Measurements from ENCODE around the gene RCE1.
A peak's percentile ranks its signal among the peaks of the same experiment; 100 is the strongest.

The RCE1 gene

DNA sequence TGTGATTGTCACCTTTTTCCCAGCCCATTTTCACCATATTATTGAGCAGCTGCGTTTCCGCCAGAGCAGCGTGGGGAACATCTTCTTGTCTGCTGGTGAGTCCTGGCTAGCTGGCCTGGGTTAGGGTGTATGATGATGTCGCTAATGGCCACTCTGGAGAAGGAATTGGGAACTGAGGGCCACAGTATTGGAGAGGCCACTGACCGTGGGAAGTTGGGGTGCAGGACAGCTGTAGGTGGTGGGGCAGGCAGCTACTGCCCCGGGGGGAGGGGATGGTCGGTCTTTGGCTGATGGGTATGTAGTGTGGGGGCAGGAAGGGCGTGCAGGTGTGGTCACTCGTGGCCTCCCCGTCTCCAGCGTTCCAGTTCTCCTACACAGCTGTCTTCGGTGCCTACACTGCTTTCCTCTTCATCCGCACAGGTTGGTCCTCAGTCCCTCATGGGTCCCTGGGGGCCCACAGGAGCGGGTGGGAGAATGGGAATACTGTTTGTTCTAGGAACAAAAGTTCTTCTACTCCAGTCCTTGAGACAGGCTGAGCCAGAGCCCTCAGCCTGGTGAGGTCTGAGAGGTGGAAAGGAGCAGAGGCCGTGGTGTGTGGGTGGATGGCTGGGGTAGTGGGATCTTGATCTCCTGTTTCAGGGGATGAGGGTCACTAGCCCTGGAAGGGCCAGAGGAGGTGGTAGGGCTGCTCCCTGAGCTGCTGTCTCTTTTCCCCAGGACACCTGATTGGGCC, 2.1 kb downstream of the RCE1 start:
- DNase-seq = no peak

DNA sequence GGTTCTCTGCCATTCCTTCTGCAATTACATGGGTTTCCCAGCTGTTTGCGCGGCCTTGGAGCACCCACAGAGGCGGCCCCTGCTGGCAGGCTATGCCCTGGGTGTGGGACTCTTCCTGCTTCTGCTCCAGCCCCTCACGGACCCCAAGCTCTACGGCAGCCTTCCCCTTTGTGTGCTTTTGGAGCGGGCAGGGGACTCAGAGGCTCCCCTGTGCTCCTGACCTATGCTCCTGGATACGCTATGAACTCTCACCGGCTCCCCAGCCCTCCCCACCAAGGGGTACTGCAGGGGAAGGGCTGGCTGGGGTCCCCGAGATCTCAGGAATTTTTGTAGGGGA, 2.6 kb downstream of the RCE1 start:
- DNase-seq = no peak

DNA sequence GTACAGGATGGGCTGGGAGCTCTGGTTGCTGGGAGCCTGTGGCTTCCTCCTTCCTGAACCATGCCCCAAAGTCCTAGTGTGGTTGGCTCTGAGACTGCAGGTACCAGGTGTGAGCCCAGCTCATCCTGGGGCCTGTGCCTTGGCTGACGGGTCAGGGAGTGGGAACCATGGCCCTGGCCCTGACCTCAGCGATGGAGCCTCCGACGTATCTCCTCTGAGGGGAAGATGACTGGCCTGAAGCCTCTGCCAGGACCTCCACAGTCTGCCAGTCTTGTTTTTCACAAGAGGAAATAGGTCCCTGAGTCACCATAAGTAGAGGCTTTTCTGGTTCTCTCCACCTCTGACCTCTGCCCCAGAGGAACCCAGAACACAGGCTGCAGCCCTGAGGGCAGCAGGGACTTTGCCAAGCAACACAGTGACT, 3.4 kb downstream of the RCE1 start:
- DNase-seq = no peak

DNA sequence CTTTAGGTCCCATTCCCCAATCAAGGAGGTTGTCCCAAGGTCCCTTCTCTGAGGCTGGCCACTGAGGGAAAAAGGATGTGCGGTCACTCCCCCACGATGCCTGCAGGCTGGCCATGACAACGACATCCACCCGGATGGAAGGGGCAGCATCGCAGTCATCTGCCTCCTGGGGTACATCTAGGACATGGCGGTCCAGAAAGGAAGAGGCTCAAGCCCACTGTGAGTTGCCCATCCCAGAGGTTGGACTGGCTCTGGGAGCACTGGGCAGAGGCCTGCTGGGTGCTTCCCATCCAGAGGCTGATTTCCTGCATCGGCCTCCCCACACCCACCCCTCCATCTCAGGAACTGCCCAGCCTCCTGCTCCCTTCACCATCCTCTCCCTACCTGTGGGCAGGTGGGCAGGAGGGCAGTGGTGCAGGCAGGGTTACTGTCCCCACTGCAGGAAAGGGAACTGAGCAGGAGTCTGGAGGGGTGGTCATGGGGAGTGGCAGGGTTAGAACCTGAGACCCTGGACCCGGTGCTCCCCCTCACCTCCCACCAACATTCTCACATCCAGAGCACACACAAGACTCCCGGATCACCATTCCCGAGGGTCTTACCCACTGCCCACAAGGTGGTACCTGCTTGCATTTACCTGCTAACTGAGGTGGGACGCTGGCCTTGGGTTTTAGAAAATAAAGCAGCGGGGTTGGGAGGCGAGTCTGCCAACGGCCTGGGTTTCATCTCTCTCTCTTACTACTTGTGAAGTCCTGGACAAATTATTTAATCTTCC, 4.4 kb downstream of the RCE1 start:
- no peak for DNase-seq

DNA sequence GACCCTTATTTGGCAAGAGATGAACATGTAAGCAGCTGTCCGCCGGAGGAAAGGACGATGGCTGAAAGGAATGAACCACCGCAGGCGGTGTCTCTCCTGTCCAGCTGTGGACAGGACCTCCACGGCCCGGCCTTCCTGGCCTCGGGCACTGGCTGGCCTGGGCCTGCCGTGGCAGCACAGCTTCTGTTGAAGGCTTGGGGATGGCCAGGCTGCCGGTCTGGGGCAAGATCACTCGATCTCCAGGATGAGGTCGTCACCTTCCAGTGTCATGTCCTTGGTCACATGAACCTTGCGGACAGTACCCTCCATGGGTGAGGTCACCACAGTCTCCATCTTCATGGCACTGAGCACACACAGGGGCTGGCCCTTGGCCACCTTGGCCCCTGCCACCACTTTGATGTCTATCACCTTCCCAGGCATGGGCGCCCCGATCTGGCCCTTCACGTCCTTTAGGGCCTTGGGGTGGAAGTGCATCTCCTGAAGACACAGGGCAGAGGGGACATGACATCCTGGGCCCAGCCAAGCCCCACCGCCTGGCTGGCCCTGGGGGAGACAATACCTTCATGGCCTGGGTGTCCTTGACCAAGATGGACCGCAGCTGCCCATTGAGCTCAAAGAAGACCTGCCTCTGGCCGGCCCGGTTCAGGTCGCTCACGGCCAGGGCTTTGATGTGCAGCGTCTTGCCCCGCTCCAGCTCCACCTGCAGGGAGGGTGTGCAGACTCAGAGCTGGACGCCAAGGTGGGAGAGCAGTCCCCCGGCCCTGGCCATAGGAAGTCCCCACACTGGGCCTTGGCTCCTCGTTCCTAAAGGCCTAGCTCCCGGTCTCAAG, 5.6 kb downstream of the RCE1 start:
- no peak for DNase-seq

DNA sequence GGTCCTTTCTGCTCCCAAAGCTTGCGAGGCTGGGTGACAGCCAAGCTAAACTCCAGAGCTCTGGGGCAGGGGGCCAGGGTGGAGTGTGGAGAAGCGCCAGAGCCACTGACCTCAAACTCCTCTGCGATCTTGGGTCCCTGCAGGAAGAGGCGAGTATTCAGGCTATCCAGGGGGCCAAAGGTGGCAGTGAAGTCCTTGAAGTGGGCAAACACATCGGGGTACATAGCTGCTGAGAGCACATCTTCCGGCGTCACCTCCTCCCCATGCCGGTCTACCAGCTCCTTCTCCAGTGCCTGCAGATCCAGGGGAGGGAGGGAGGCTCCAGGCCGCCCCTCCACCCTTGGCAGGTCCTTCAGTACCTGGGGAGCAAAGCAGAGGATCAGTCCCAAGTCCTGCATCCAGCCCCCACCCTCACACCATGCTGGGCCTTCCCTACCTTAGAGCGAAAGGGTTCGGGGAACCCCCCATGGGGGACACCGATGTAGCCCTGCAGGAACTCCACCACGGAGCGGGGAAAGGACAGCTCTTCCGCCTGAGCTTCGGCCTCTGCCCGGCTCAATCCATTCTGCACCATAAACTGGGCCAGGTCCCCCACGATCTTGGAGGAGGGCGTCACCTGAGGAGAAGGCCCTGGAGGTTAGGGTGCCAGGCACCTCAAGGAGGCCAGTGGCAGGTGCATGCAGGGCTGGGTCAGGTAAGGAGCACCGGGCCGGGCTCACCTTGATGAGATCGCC, 6.4 kb downstream of the RCE1 start:
- no peak for DNase-seq

DNA sequence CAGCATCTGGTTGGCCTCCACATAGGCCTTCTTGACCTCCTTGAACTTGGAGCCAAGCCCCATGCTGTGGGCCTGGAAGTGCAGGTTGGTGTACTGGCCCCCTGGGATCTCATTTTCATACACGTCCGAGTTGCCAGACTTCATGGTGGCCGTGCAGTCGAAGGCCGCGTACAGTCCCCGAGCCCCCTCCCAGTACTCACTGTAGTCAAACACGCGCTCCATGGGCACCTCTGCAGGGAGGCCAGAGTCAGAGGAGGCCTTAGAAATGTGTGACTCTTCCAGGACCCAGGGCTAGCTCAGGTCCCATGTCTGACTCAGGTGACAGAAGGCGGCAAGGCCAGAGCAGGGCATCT, 7.0 kb downstream of the RCE1 start:
- no peak for DNase-seq

DNA sequence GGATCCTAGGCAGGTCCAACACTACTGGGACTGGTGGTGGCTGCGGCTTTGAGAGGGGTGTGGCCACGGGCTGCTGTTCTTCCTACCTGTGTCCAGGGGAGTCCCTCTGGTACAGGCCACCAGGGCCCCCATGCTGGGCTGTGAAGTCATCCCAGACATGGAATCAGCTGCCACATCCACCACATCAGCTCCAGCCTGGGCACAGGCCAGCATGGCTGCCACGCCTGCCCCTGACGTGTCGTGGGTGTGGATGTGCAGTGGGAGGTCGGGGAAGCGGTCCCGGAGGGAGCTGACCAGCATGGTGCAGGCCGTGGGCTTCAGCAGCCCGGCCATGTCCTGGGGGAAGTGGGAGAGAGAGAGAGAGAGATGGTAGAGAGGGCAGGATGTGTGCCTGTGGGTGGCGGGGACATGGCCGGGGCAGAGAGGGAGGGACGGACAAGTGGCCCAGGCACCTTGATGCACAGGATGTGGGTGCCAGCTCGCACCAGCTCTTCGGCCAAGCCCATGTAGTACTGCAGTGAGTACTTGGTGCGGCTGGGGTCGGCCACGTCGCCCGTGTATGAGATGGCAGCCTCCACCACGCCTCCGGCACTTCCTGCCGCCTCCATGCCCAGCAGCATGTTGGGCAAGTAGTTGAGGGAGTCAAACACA, 7.5 kb downstream of the RCE1 start:
- no peak for DNase-seq

DNA sequence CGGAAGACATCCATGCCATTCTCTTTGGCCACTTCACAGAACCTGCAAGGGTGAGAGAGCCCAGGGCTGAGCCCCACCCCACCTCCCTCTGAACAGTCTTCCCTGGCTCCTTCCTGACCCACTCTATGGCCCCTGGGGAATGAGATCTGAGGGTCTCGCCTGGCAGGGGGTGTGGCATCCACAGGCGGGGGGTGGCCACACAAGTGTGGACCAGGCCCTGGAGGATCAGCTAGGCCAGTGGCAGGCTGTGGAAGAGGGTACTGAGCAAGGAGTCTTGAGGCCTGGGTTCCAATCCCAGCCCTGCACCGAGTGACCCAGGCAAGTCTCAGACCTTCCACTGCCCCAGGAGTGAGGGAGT, 8.0 kb downstream of the RCE1 start:
- no peak for DNase-seq

DNA sequence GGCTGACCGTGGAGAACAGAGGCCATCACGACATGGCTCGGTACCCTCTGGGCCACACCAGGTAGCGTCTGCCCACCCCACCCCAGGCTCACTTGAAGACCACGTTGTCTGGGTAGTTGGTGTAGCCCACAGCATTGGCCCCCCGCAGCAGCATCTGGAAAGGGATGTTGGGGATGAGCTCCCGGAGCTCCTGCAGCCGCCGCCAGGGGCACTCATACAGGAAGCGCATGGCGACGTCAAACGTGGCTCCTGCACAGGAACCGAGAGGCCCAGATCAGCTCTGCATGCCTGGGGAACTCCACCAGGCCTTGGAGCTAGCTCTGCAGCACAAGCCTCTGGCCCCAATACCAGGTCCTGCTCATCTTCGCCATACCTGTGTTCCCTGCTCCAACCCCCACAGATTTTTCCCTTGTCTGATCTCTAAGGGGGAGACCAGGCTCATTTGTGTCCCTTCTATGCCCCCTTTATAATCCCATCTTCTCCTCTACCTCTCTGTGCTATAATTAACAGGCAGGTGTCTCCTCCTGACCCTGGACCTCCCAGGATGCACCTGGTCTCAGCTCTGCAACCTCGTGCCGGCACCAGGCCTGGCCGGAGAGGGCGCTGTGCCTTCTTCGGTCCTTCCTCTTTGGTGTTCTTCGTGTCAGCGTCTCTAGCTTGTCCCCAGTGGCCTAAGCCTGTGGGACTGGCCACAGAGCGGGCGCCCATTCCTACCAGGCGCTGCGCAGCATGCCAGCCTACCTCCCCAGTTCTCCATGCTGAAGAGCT, 8.6 kb downstream of the RCE1 start:
- DNase-seq = no peak

DNA sequence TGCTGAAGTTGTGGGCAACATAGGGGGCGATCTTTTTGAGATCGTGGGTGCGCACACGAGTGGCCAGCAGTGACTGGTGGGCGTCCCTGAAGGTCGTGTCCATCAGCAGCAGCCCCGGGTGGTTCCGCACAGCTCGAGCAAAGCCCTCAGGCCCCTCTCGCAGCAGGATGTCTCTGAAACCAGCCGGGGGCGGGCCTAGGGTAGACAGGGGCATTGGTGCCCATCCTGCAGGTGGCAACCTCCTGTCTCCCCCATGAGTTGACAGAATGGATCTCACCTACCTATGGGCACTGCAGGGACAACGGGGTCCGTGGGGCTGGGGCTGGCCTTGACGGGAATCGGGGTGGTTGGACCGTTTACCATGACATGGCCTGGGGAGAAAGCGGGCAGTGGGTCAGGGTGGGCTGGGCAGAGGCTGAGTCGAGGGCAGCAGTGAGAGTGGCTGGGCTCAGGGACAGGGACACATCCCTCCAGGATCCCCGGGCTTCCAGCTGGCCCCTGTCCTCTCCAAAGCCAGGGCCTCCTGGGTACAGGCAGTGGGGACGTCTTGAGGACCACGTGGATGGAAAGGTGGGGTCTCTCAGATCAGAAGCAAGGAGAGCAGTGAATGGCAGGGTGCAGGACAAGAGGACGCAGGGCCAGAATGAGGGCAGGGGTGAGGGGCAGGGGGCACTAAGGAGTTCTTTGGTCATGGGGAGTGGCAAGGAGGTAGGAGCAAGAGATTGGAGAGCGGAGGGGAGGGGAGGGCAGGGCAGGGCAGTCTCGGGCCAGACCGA, 9.4 kb downstream of the RCE1 start:
- DNase-seq = no peak

DNA sequence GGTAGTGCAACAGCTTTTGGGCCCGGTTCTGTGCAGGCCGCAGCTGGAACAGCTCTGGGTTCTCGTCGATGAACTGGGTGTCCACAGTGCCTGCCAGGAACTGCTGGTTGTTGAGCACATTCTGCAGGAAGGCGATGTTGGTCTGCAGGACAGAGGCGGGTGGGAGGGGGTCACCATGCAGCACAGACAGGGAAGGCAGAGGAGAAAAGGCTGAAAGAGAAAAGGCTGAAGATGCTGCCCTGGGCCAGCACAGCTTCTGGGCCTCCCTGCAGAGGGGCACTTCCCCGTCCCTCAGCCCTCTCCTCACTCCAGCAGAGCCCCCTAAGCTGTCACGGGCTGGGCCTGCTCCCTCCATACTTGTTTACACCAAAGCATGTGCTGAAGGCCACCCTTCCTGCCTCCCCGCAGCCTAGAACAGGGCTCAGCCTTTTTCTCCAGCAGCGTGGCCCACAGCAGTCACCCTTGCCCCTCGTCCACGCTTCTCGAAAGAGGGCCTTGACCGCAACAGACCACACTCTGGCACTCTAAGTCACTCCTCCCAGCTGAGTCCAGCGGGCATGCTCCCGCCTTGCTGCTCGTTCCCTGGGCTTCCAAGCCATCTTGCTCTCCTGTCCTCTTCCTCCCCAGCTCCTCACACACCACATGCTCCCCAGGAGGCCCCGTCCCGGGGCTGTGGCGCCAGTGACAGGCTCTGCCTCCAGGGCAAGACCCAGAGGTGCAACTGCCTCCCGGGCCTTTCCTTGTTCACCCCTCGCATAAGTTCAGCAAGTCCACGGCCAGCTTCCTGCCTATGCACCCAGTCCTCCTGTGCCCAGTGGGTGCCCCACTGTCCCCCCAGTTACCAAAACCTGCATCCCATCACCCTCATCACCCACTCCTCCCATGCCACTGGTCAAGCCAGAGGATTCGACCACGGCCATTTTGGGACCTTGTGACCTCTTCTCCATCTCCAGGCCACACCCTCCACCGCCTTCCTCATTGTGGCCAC, 10.3 kb downstream of the RCE1 start:
- no peak for DNase-seq

DNA sequence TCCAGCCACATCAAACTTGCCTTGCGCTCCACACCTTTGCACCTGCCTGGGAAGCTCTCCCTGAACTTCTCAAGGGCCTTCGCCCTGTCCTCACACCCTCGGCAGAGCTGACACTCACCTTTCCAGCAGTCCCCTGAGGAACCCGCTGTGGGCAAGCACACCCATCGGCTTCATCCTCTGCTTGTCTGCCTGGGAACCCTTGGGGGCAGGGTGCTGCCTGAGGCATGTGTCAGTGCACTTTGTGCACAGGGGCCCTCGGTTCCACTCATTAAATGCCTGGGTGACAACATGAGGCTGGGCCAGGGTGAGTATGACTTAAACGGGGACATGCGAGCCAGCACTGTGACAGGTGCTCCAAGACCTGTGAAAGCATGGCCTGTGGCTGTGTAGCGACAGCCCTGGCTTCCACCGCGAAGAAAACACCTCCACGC, 11.0 kb downstream of the RCE1 start:
- DNase-seq = no peak

DNA sequence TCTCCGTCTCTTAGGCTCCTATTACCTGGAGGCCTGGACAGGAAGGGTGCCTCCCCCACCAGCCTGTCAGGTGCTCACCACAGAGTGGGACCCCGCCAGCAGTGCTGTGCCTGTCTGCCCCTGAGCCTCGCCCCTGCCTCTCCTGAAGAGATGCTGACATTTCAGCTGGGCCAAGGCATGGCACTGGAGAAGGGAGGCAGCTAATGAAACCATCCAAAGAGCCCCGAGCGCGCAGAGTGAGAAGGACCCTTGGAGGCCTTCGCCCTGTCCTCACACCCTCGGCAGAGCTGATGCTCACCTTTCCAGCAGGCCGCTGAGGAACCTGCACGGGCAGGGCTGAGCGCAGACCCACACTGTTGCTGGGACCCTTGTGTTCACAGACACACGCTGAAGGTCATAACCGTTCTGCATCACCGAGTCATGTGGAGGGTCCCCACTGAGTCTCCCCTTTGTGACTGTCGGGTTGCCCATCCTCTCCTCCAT, 11.5 kb downstream of the RCE1 start:
- DNase-seq = no peak

DNA sequence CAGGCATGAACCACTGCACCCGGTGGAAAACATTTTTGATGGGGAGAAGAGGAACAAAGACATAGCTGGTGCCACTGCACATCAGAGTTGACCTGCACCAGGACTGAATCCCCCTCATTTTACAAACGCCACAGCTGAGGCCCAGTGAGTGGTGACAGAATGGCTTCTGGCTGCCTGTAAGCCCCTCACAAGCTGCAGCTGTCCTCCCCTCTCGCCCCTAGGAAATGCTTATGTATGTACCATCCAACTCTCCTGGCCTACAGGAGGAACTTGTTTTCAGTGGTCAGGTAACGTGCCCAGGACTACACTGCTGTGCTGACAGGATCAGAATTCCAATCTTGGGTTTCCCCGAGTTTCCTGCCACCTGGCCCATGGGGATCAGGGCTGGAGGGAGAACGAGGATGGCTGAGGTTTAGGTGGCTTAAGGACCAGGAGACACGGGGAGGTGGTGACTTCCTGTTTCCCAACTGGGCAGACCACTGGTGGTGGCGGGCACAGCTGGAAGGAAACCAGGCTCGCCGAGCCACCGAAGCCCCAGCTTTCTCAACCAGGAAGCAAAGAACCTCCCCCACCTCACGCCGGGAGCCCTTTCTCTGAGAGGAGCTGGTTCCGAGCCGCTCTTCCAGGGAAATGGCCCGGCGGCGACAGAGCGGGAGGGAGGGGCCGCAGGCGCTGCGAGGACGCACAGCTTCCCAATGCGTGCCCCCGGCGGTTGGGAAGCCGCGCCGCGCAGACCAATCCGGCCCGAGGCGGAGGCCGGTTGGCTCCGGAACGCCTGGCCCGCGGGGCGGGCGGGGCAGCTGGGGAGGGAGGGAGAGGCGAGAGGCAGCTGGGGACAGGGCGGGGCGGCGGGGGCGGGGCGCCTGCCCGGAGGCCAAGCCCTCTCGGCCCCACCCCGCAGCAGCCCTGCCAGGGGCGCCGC, 12.6 kb downstream of the RCE1 start:
- peak; percentile 88 for DNase-seq

DNA sequence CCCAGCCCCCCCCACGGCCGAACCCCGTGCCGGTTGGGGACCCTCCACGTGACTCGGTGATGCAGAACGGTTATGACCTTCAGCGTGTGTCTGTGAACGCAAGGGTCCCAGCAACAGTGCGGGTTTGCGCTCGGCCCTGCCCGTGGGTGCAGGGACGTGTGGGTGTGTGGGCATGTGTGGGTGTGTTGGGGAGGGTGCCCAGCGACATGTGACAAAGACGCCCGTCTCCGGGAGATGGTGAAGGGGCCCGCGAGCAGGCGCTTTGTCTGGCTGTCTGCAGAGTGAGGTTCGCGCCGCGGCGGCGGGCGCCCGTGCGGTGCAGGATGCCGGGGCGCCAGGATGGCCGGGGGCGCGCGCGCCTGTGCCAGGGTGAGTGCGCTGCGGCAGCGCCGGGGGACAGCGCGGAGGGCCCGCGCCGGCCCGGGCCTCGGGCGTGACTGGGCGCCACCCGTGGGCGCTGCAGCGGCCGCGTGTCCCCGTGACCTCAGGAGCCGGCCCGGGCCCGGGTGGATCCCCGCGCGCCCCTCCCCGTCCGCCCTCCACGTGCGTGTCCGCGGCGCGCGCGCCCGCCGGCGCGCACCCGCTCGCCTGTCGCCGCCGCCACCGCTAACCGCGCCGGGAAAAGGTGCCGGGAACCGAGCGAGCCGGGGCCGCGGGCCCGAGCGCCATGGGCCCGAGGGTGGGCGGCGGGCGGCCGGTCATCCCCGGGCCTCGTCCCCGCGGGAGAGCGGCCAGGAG, 13.4 kb downstream of the RCE1 start, which contains the start of gene LRFN4:
TSS of gene LRFN4 (plus strand) at position 569 of the 738 bp plus-strand sequence. CDS start 681 bp downstream, outside the sequence.
- peak; percentile 80 for DNase-seq

DNA sequence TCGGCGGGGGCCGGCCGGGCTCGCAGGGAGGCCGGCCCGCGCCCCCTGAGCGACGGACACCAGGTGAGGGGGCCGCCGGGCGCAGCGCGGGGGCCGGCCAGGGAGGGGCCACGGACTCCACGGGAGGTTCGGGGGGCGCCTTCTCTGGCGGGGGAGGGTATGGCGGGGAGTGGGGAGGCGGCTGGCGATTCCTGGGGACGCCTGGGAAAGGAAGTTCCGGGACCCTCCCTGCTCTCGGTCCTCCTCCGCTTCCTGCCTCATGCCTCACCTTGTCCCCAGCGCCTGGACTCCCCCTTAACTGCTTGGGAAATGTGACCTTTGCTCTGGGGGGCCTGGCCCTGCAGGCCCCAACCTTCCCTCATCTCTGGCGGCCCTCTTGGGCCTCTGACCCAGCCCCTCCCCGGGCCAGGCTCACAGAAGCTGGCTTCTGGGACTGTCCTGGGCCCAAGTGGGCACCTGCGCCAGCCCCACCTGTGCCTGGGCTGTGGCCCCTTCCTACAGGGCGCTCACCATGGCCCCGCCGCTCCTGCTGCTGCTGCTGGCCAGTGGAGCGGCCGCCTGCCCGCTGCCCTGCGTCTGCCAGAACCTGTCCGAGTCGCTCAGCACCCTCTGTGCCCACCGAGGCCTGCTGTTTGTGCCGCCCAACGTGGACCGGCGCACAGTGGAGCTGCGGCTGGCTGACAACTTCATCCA, 14.1 kb downstream of the RCE1 start:
- DNase-seq = no peak
